Measurements from ENCODE around the gene GPR61. TPM values are rescaled to one million over a fixed set of nuclear protein-coding genes. Genes with fewer than 3 reads are reported as not detected.

The GPR61 gene
- total RNA-seq (2014; rRNA removed; shearing (Covaris generic)): 0.30 TPM in 1 of 2 replicates, not detected in the other
- polyA plus RNA-seq (2014; cell fraction: nucleus; rRNA removed): not detected in 2 replicates

GRCh38 chr1:109539676-109540075 is at the start of gene GPR61:
TSS of gene GPR61 (plus strand) at chr1:109539872. CDS start at chr1:109543023, 3,151 bp downstream.
- no peak for DNase-seq (ENCODE audit: extremely low read depth, low read depth)

DNA sequence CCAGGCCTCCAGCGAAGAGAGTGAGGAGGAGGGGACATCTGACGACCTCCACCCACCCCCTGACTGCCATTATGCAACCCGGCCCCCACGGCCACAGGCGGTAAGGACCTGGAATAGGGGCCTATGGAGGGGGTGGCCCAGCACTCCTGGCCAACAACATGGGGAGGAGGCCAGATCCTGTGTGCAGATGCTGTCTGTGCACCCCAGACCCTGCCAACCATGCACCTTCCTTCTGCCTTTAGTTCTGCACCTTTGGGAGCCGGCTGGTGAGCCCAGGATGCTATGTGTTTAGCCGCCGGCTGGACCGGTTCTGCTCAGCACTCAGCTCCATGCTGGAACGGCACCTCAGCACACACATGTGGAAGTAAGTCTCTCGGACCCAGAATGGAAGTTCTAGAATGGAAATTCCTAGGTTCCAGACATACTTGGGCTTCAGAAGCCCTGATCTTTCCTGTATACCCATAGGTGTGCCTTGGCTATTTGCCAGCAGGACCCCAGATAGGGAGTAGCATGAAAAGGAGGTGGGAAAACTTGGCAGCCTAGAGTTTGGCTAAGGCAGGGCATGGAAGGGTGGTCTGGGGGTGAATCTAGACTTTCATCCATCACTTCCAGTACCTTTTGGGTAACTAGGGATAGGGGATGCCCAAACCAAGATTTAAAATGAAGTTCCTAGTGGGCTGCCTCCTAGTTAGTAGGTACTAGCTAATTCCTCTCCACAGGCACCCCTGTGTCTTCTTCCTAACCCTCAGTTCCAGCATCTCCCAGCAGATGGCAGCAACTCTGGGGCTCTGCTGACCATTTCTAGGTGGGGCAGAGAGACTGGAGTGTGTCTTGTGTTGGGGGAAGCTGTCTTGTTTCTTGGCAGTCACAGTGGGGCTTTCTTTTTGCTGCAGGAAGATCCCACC is 49.4 kb upstream of the GPR61 start:
- peak; percentile 43 for DNase-seq (ENCODE audit: extremely low read depth, low read depth)

DNA sequence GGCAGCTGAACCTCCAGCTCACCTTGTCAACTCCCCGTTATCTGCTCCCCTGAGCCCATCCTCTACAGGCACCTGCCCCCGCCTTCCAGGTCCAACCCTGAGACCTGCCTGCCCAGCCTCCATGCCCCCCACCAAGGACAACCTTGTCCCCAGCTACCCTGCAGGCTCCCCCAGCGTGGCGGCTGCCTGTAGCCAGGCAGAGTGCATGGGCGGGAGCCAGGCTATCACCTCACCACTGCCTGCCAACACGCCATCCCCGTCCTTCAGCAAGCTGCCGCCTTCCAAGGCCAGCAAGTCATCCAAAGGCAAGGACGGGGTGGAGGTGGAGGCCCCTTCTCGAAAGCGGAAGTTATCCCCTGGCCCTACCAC is 48.8 kb upstream of the GPR61 start:
- no peak for DNase-seq (ENCODE audit: extremely low read depth, low read depth)

GRCh38 chr1:109491372-109491771 is 48.3 kb upstream of the GPR61 start:
- no peak for DNase-seq (ENCODE audit: extremely low read depth, low read depth)

DNA sequence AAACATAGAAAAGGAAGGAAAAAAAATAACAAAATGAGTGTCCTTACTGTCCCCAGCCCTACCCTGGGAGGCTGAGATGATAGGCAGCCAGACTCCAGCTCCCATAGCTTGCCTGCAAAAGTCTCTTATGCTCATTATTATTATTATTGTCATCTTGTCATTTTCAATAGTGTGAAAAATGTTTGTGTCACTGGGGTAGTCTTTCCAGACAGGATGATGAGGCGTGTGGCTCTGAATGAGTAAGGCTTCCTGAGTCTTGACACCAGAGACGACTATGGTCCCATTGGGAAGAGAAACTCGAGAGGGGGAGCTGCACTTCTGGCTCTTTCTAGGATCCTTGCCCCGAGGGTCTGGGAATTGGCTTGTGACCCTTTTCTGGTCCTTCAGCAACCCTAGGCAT is 46.9 kb upstream of the GPR61 start:
- no peak for DNase-seq (ENCODE audit: extremely low read depth, low read depth)

GRCh38 chr1:109493227-109493626 is 46.4 kb upstream of the GPR61 start:
- DNase-seq (ENCODE audit: extremely low read depth, low read depth): no peak

DNA sequence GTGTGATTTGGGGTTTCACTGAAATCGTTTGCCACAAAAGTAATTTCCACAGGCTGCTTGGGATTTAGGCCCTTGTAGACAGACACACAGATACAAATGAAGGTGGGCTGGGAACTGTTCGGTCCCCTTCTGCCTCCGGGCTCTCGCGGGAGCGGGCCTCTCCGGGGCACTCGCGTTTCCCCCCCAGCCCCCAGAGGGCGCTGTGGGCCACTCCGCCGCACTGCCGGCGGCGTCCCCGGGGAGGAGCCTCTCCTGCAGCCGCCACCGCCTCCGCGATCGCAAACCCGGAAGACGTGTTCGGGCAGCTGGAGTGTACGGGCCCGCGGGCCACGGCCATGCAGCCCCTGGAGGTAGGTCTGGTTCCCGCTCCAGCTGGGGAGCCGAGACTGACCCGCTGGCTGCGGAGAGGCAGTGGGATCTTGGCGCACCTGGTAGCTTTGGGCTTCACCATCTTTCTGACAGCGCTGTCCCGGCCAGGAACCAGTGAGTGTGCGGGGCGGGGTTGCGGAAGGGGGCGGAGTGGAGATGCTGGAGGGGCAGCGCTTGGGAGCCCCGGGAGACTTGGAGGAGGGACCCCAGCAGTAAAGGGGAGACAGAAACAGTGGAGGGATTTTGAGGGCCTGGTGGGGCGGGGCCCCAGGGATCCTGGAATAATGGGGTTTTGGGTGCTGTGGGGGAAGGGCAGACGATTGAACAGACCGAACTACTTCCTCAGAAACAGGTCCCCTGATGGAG is 45.7 kb upstream of the GPR61 start, which contains the start of gene CYB561D1:
Gene CYB561D1 (plus strand): TSS at position 290 of the 735 bp plus-strand sequence. CDS start 46 bp downstream, at position 336.
- DNase-seq (ENCODE audit: extremely low read depth, low read depth): peak; percentile 64

GRCh38 chr1:109495738-109496137 is 43.9 kb upstream of the GPR61 start:
- DNase-seq (ENCODE audit: extremely low read depth, low read depth): no peak

DNA sequence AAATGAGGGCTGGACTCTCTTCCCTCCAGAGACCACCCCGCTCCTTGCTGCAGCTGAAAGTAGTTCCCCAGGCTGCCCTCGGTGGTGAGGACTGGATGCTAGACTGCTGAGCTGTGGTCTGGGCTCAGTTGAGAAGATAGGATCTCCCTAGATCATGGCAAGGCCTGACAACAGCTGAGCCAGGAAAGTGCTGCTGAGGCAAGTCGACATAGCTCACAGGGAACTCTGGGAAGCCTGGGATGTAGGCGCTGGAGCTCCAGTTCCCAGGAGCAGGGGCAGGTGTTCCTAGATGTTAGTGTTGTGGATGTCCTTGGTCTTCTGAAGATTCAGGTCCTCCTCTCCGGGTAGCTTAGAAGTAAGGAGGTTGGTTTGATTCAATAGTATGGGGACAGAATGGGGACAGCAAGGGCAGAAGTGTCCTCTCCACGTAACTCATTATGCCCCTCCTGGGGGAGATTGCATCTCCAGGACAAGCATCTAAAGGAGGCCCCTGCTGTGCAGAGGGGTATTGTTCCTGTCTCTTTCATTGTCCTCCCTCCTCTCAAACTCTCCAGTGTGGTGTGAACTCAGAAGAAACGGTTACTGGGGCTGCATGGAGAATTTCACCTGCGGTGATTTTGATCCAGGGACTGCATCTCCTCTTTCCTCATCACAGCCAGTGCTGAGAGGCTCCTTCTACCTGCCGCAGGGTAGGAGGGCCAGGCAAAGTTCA is 42.1 kb upstream of the GPR61 start:
- DNase-seq (ENCODE audit: extremely low read depth, low read depth): no peak

DNA sequence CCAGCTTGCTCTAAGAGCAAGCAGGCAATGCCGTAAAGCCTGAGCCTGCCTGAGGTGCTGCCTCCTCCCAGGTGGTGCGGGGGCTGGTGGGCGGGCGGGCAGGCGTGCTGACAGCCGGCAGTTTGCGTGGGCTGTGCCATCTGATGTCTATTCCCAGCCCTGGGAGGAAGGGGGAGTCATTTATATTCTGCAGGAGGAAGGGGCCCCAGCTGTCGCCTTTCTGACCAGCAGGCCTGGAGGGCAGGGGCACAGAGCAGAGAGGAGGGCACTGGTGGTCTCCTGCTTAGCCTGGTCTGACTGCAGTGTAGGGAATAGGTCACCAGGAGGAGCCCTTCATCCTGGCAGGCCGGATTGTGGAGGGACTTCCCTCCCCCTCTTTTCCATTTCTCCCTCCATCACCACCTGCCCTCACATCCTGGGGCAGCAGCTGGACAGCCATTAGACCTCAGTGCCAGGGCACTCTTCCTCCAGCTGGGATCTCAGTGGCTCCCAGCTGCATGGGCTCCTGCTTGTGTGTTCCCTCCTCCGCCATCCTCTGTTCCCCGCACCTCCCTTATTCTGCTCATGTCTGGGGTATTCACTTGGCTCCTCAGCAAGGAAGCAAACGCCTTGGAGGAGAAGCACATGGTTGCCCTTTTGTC is 41.4 kb upstream of the GPR61 start:
- no peak for DNase-seq (ENCODE audit: extremely low read depth, low read depth)

GRCh38 chr1:109499081-109499480 is 40.6 kb upstream of the GPR61 start:
- no peak for DNase-seq (ENCODE audit: extremely low read depth, low read depth)

GRCh38 chr1:109499661-109500536 is 39.8 kb upstream of the GPR61 start:
- no peak for DNase-seq (ENCODE audit: extremely low read depth, low read depth)

GRCh38 chr1:109500941-109501381 is 38.7 kb upstream of the GPR61 start:
- DNase-seq (ENCODE audit: extremely low read depth, low read depth): no peak

DNA sequence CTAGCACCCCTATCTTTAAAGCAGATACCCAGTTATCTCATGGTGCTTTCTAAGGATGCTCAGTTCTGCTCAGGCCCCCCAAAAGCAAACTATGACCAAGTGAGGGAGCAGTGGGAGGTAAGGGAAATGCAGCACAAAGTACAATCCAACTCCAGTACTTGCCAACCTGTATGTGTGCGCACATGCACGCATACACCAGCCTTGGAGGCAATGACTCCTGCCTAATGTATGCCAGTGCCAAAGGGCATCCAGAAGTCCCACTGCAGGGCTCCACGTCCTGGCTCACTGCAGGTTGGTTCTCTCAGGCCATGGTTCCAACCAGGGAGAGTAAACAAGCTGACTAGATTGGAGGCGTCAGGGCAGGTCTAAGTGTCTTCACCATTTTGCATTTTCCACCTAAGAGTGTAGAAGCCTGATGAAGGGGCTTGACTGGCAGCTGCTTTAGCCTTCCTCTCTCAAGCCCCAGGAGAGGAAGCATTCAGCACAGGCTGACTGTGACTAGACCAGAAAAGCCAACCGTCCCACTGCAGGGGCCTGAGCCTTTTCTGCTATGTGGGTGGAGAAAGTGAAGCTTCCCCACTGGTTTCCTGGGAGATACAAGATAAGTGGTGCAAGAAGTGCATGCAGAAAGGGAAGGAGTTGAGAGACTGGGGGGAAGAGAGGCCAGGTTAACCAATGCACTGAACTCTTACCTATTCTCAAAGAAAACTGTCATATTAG is 37.9 kb upstream of the GPR61 start:
- DNase-seq (ENCODE audit: extremely low read depth, low read depth): no peak

GRCh38 chr1:109502364-109502851 is 37.3 kb upstream of the GPR61 start:
- no peak for DNase-seq (ENCODE audit: extremely low read depth, low read depth)

- no peak for DNase-seq (ENCODE audit: extremely low read depth, low read depth)
Observed at GRCh38 chr1:109503935-109504334, 35.7 kb upstream of the GPR61 start.

- no peak for DNase-seq (ENCODE audit: extremely low read depth, low read depth)
Observed at GRCh38 chr1:109504974-109505373, 34.7 kb upstream of the GPR61 start.

Data from NCI-H460 (cell line).